Measurements from ENCODE around the gene WDR86.

WDR86 gene

DNA sequence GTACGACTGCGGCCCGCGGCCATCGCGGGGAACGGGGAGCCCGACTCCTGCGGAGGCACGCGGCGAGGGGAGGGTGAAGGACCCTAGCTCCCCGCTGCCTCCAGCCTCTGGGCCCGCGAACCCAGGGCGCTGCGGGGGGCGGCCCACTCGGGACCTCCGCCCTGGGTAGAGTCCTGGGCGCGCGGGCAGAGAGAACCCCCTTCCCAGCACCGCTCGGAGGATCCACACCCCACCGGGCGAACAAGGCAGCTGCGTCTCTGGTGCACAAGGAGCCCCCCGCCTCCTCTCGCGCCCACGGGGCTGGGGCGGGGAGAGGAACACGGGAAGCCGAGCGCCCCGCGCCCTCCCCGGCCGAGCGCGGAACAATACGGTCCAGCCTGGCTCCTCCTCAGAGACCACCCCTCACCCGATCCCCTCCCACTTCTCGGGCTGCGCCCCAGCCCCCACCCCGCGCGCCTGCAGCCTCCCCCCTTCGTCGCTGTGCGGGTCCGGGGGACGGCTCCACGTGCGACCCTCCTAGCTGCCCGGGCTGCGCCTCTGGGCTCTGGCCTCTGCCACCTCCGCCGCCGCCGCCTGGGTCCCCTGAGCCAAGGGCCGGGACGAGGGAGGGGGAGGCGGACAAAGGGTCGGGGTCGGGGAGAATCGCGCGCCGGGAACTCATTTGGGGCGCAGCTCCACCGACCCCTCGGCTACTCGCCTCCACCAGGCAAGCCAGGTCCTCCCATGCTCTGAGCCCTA lies at the start of gene WDR86:
Gene WDR86, minus strand, starts transcription at position 372 of the 738 bp plus-strand sequence. CDS start 449 bp downstream, outside the sequence.
- DNase-seq = peak; percentile 38

DNA sequence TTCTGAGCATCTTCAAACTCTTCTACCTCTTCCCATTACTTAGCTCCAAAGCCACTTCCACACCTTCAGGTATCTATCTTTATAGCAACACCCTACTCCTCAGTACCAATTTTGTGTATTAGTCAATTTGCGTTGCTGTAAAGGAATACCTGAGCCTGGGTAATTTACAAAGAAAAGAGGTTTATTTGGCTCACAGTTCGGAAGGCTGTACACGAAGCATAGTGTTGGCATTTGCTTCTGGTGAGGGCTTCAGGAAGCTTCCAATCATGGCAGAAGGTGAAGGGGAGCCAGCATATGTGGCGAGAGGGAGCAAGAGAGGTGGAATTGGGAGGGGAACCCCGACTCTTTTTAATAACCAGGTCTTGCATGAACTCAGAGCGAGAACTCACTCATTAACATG lies 47.7 kb upstream of the WDR86 start:
- no peak for DNase-seq

GRCh38 chr7:151456782-151457181 lies 46.9 kb upstream of the WDR86 start:
- DNase-seq = no peak

DNA sequence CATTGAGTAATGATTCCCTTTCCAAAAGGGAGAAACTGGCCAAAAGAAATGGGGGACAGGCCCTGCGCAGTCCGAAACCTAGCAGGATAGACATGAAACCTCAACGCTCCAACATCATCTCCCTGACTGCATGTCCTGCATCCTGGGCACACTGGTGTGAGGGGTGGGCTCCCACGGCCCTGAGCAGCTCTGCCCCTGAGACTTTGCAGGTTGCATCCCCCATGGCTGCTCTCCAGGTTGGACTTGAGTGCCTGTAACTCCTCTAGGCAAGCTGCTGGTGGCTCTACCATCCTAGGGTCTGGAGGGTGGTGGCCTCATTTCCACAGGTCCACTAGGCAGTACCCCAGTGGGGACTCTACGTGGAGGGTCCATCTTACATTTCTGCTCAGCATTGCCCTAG lies 46.4 kb upstream of the WDR86 start:
- no peak for DNase-seq

DNA sequence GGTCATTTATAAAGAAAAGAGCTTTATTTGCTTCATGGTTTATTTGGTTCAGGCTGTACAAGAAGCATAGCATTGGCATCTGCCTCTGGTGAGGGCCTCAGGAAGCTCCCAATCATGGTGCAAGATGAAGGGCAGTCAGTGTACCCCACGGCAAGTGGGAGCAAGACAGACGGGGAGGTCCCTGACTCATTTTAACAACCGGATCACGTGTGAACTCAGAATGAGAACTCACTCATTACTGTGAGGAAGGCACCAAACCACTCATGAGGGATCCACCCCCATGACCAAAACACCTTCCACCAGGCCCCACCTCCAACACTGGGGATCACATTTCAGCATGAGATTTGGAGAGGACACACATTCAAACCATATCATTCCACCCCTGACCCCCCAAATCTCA lies 45.9 kb upstream of the WDR86 start:
- DNase-seq = no peak

GRCh38 chr7:151454932-151455530 lies 45.2 kb upstream of the WDR86 start:
- no peak for DNase-seq

GRCh38 chr7:151454305-151454704 lies 44.5 kb upstream of the WDR86 start:
- DNase-seq = no peak

DNA sequence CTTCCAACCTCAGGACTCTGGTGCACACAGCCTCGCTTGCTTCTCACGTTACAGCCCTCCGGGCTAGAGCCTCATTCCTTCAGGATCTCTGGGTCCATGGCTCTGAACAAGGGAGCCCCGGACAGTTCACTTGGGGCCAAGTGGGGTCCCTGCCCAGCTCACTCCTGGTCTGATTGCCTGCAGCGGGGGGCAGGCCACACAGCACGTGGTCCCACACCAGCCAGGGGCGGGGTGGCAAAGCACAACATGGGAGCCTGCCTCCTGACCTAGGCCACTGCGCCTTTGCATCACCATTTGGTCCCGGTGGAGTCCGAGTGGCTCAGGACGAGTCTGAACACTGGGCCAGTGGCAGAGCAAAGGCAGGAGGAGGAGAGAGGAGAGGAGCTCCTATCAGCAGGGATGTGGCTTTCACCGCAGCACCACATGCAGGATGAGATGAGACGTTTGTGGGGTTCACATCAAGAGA lies 43.5 kb upstream of the WDR86 start:
- no peak for DNase-seq

DNA sequence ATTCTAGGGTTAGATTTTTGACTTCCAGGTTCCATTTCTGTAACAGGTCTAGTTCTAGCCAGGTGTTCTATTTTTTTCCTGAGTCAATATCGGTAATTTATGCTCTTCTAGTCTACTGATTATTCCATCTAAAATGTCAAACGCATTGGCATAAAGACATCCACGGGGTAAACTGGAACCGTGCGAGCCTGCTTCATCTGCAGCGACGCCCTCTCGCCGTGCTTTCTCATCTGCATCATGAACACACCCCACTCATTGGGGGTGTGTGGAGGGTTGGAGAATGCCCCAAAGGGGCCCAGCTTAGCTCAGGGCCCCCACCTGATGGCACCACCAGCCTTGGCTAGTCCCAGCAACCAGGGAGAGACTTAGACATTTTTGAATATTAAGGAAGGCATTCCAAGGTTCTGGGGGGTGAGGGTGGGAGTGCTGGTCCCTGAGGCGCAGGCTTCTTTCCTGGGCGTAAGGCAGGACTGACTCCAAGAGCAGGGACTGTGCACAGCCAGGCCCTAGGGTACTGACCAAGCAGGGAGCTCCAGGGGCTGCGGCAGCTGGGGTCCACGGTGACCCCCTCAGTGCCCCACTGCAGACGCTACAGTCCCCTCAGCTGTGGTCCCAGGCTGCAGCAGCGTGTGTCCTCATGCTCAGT lies 43.0 kb upstream of the WDR86 start:
- no peak for DNase-seq

DNA sequence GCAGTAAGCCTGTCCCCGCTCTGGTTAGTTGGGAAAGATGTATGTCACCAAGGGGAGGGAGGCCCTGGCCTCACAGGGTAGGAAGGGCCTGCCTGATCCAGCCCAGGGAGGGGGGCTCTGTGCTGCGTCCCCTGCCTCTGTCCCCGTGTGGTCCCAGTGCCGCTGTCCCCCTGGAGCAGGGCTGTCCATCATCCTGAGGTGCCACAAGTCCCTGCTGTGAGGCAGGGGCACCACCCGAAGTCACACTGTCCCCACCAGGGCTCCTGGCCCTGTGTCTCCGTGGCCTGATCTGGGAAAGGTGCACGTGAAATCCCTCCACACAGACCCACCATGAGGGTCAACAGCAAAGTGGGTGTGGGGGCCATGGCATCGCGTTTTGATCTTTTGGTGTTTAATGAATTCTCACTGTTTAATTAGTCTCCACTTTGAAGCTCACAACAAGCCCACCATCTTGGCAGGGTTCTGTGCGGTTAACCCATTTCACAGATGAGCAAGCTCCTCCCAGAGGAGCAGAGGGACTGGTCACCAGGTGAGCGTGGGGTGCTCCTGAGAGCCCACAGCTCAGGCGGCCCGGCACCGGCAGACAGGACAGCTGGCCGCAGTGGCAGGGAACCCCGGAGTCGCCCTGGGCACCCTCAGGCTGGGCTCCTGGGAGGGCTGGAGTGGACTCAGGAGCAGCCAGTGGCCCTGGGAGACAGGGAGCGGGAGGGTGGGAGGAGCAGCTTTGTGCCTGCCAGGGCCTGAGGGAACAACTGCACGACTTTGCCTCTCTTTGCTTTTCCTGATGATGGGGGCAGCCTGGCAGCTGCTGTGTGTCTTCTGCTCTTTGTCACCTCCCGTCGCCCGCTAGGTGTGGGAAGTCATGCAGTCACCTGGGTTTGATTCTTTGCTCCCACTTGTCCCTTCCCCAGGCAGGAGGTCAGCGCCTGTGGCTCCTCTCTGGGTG lies 42.1 kb upstream of the WDR86 start:
- DNase-seq = no peak

DNA sequence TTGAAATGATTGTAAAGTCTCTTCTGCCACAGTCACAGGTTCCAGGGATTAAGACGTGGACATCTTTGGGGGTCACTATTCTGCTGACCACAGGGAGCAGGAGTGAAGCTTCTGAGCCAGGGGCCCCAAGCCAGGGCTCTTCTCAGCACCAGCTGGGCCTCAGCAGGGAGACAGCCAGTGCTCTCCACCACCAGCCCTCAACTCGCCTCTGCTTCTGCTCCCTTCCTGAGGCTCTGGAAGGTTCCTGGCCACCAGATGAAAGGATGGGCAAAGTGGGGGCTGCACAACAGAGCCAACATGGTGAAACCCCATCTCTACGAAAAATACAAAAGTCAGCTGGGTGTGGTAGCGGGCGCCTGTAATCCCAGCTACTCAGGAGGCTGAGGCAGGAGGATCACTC lies 41.3 kb upstream of the WDR86 start:
- no peak for DNase-seq

- no peak for DNase-seq
Observed at GRCh38 chr7:151449990-151450389, 40.2 kb upstream of the WDR86 start.

DNA sequence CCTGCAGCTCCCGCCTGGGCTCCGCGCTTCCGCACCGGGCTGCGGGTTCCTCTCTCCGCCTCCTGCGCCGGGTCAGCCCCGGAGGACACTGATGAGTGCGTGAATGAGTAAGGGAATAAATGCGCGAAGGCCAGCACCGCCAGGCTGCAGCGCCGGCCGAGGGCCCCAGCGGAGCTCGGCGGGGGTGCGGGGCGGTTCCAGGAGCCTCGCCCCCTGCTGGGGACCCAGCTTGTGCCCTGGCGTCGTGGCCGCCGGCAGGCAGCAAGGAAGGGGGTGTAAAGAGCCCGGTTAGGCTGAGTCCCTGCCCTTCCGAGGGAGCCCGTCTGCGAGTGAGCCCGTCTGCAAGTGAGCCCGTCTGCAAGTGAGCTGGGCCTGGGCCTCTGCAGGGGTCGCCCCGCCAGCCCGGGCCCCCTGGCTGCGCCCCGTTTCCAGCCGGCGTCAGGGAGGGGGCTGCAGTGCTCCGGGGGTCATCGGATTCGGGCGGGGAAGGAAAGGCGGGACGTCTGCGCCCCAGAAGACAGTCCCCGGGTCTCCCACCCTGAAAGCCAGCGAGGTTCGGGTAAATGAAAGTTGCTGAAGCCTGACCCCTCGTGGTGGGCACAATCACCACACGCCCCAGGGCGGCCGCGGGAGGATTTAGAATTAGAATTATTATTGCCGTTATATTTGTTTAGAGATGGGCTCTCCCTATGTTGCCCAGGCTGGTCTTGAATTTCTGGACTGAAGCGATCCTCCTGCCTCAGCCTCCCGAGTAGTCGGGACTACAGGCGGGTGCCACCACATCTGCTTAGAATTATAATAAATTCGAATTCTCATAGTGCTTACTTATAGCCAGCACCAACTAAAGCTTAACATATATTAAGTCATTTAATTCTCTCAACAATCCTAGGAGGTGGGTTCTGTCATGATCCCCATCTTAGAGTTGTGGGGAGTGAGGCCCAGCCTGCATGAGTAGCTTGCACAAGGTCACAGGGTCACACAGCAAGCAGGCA lies 38.7 kb upstream of the WDR86 start:
- peak; percentile 81 for DNase-seq

DNA sequence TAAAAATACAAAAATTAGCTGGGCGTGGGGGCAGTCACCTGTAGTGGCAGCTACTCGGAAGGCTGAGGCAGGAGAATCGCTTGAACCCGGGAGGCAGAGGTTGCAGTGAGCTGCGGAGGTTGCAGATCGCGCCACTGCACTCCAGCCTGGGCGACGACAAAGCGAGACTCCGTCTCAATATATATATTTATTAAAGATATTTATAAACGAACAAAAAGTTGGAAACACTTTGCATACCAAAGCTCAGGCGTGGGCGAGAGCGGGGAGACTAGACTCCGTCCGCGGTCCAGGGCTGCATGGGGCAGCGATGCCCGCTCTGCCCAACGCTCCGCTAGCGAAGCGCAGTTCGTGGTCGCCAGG lies 38.0 kb upstream of the WDR86 start:
- DNase-seq = no peak

DNA sequence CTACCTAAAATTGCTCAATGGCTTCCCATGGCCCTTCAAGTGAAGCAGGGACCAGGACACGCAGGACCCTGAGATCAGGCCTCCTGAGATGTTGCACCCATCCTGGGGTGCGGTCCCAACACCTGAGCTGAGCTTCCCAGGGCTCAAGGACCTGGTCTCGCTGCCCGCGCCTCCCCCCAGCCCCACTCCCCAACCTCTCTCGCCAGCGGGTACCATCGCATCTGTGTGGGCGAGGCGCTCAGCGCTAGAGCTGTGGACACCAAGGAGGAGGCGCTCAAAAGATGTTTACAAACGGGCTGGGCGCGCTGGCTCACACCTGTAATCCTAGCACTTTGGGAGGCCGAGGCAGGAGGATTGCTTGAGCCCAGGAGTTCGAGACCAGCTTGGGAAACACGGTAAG lies 37.5 kb upstream of the WDR86 start:
- DNase-seq = no peak

GRCh38 chr7:151446412-151446811 lies 36.6 kb upstream of the WDR86 start:
- DNase-seq = no peak

- DNase-seq = no peak
Observed at GRCh38 chr7:151444632-151445031, 34.8 kb upstream of the WDR86 start.

DNA sequence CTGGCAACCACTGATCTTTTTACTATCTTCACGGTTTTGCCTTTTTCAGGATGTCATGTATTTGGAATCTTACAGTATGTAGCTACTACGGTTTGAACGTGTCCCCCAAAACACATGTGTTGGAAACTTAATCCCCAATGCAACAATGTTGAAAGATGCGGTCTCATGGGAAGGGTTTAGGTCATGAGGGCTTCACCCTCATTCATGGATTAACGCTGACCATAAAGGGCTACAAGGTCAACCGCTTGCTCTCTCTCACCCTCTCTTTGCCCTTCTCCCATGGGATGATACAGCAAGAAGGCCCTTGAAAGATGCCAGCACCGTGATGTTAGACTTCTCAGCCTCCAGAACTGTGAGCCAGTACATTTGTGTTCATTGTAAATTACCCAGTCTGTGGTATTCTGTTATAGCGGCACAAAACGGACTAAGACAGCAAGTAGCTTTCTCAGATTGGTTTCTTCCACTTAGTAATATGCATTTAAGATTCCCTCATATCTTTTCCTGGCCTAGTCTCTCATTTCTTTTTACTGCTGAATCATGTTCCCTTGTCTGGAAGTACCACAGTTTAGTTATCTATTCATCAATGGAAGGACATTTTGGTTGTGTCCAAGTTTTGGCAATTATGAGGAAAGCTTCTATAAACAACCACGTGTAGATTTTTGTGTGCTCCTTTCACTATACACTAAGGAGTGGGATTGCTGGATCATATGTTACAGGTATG lies 33.1 kb upstream of the WDR86 start:
- DNase-seq = no peak

GRCh38 chr7:151440799-151441445 lies 31.1 kb upstream of the WDR86 start:
- no peak for DNase-seq
